T47D (cell line): ENCODE data around the gene TAF1C.
A peak's percentile ranks its signal among the peaks of the same experiment; 100 is the strongest.

Source experiments
- DNase-seq, 2 experiments: peaks; one replicate each; pipeline versions ENCODE4 v3.0.0 to v3.0.0-alpha.2; 2011 to 2012; ENCODE audit warnings: low read depth in 1 of 2, low spot score in 1 of 2
- JUND ChIP-seq: IDR thresholded peaks from 2 replicates; pipeline ENCODE4 v1.6.1; 2012; ENCODE audit warnings: low read depth
- in situ Hi-C: cut with HindIII; loops from 2 replicates; pipeline ENCODE4 v1.10.0; 2016; ENCODE audit warnings: low sequenced_read_pairs, low pct_unique_long_range_greater_than_20kb

TAF1C gene

DNA sequence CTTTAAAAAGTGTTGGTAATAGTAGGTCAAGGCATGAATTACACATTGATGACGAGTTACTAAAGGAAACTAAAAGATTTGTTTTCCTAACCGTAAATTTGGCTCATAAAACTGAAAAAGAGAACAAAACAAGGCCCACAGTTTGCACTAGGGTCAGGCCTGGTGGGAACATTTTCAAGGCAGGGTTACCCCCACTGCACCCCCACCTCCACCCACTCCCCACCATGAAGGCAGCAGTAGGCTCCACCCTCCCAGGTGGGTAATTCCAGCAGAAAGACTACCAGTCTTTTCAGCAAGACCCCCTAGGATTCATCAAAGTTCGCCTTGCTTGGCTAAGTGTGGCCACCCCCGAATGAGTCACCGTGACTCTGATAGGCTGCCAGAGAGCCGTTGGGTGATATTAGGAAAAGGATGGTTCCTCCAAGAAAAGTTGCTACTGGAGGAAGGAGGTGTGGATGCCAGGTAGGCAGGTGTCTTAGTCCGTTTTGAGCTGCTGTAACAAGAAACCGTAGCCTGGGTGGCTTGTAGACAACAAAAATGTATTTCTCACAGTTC is 33.1 kb downstream of the TAF1C start:
- DNase-seq: no peak
- no peak for TF ChIP-seq JUND
- in situ Hi-C loops: no loop called here

DNA sequence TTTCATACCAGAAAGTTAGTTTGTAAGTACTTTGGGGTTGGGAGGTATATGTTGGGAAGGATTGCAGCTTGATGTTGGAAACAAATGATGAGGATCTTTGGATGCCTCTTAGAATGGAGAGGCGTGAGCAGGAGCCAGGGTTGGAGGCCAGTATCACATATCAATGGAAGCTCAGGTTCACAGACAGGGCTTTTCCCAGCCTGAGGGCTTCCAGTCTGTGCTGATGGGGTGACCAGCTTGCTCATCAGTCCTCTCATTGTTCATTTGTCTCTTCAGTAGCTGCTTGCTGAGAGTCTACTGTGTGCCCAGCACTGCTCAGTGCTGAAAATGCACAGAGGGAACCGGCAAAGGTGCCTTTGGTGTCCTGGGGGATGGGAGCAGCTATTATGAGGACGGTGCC is 35.9 kb downstream of the TAF1C start:
- in situ Hi-C loops: no loop called here
- no peak for TF ChIP-seq JUND
- DNase-seq: no peak

DNA sequence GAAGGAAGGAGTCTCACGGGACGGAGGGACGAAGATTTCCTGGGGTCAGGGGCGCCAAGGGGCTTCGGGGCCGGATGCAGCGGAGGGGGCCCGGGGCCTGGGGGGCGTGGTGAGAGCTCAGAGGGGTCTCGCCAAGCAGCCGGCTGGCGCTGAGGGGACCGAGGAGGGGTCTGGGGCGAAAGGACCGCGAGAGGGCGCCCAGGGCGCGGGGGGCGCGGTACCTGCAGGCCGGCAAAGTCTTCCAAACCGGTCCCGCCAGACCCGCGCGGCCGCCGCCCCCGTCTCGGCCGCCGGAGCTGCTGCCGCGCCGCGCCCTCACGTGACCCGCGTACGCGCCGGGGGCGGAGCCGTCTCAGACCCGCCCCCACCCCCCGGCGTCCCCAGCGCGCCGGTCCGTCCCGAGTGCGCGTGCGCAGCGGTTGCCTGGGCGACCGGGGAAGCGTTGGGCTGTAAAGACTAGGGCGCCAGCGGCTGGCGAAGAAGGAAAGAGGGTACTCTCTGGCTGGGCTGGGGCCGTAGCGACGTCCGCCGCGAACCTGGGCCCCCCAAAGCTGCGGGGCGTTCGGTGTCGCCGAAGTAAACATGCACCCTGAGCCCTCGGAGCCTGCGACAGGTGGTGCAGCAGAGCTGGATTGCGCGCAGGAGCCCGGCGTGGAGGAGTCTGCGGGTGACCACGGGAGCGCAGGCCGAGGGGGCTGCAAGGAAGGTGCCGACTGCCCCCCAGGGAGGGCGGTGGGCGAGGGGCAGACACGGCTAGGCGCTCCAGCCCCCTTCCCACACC is 41.8 kb downstream of the TAF1C start, which contains the start of the genes DNAAF1 and HSDL1:
Gene DNAAF1, plus strand, starts transcription at position 450 of the 781 bp plus-strand sequence. Its CDS starts 133 bp downstream, at position 583.
Gene HSDL1, minus strand, starts transcription at position 319 of the 781 bp plus-strand sequence. CDS start 13,856 bp downstream, outside the sequence.
- TF ChIP-seq JUND: no peak
- in situ Hi-C loops: no loop called here
- peak; percentile 90 to 95 for DNase-seq

DNA sequence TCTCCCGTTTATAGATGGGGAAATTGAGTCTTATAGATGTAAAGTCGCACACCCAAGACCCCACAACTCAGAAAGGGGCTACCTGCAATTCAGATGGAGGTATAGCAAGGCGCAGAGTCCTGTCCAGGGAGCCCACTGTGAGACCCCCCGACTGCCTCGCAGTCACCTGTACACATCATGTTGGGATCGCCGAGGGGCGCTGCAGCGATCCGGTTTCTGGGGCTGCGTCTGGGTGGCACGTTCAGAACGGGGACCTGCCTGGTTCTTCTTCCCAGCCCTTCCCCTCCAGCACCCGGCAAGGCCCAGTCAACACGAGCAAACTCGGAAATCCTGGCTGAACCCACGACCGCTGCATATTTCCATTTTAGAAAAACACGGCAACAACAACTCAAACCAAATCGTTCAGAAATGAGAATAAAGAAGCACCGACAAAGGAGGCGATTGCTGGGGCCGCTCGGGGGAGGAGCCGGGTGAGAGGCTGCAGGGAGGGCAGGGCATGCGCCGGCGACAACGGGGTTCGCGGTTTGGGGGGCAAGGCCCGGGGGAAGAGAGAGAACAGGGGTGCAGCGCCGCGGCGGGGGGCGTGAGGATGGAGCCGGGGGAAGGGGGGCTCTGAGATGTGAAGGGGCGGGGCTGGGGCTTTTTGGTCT is 42.5 kb downstream of the TAF1C start:
- in situ Hi-C loops: no loop called here
- no peak for TF ChIP-seq JUND
- DNase-seq: peak; percentile 21 to 42

DNA sequence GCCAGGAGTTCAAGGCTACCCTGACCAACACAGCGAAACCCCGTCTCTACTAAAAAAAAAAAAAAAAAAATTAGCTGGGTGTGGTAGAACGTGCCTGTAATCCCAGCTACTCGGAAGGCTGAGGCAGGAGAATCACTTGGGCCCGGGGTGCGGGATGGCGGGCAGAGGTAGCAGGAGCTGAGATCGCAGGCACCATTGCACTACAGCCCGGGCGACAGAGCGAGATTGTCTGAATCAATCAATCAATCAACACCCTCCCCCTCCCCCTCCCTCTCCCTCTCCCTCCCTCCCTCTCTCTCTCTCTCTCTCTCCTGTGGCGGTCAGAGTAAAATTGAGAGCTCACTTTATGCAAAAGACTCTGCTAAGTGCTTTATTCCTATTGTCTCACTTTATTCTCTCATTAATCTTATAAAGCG is 43.1 kb downstream of the TAF1C start:
- in situ Hi-C loops: no loop called here
- DNase-seq: peak in 1 of 2 experiments; percentile 55
- TF ChIP-seq JUND: no peak

DNA sequence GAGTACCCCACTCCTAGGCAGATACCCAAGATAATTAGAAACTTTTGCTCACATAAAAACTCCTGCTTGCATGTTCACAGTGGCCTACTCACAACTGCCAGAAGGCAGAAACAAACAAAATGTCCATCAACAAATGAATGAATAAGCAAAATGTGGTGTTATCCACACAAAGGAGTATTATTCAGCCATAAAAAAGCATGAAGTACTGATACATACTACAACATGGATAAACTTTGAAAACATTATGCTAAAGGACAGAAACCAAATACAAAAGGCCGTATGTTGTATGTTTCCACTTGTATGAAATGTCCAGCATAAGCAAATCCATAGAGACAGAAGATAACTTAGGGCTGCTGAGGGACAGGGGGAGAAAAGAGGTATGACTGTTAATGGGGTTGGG is 43.8 kb downstream of the TAF1C start:
- in situ Hi-C loops: no loop called here
- DNase-seq: no peak
- no peak for TF ChIP-seq JUND

DNA sequence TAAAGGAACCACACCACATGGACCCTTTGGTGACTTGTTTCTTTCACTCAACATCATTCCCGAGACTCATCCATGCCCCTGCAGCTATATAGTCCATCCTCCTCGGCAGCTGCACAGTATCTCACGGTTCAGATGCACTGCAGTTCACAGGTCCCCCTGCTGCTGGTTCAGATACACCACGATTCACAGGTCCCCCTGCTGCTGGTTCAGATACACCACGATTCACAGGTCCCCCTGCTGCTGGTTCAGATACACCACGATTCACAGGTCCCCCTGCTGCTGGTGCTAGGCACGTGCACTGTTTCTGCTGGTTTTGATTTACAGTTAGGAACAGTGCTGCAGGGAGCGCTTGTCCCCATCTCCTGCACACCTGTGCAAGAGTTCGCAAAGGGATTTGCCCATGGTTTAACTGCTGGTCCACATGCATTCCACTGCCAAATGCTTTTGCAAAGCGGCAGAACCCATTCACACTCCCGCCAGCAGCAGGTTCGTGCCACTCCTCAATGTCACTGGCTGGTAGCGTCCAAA is 45.6 kb downstream of the TAF1C start:
- DNase-seq: peak in 1 of 2 experiments; percentile 43
- TF ChIP-seq JUND: no peak
- in situ Hi-C loops: no loop called here

DNA sequence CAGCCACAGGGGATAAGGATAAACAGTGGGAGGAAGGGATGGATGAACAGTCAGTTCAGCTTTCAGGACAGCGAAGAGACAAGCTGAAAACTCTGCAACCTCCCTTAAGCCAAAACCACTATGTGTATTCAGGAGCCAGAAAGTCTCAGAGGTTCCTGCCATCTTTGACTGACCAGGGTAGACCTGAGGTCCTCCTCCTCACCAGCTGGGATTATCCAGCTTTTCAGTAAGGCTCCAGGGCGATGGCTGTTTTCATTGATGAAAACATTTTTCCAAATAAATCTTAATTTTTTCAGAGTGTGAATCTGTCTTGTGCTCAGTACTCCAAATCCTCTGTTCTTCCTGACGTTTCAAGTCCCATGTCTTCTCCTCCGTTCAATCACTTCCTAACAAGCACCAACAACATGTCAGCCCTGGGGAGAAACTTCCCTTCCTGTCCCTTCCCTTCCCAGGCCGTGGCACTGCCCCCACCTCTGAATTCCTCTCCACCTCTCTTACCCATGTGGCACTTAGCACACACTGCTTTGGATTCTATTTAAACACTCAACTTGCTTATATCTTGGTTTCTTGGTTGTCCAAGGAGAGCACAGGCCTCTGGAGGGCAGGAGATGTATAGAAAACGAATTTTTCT is 47.1 kb downstream of the TAF1C start:
- no peak for DNase-seq
- in situ Hi-C loops: no loop called here
- no peak for TF ChIP-seq JUND

DNA sequence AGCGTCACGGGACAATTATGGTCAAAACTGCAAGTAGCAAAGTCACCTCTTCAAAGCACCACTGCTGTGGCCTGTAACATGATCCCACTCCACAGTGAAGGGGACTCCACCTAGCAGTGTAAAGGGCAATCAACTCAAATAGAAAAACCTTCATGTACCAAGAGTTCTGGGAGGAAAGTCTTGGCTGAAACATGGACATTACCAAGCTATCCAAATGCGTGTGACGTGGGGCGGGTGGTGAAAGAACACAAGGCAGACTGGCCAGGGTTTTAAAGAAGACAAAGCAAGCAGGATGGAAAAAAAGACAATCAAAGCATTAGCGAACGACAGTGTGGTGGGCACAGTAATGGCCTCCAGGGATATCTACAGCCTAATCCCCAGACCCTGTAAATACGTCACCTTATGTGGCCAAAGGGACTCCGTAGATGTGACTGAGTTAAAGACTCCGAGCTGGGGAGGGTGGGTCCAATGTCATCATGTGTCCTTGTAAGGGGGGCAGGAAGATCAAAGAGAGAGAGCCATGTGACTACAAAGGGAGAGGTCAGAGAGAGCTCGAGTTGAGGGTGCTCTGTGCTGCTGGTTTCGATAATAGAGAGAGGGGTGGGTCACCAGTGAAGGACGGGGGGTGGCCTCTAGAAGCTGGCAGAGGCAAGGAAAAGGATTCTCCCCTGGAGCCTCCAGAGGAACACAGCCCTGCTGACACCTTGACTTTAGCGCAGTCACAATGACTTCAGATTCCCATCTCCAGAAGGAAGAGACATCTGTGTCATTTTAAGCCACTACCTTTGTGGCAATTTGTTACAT is 47.8 kb downstream of the TAF1C start:
- DNase-seq: peak in 1 of 2 experiments; percentile 46
- in situ Hi-C loops: no loop called here
- TF ChIP-seq JUND: no peak

DNA sequence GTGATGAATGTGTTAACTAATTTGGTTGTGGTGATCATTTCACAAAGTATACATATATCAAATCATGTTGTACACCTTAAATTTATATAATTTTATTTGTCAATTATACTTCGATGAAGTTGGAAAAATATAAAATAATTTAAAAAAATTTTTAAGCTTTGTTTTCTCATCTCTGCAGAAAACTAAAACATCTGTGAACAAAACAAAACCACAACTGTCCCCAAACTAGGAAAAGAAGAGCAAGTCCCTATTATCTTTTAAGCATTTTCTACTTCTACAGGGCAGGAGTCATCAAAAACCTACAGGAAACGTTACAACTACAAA is 48.4 kb downstream of the TAF1C start:
- in situ Hi-C loops: no loop called here

DNA sequence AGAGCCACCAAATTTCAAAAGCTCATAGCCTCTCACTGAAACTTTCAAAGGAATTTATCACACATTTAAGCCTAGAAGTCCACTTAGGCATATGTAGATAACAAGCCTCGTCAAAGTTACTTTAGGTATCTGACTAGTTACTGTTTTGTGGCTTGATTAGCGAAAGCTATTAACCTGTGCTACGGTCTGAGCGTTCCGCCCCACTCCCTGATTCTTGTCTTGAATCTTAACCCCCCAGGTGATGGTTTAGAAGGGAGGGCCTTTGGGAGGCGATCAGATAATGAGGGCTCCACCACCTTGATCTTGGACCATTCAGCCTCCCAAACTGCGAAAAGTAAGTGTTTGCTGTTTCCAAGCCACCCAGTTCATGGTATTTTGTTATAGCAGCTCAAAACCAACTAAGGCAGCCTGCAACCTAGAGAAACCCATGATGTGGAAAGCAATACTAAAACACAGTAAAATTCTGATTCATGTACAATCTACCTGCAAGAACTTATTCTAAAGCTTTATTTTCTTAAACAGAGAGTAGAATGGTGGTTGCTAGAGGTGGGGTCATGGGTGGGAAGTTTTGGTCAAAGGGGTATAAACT is 49.0 kb downstream of the TAF1C start:
- TF ChIP-seq JUND: no peak
- no peak for DNase-seq
- in situ Hi-C loops: no loop called here

More for the DNA sequence above, 48.4 kb downstream of the TAF1C start:
- no peak for DNase-seq
- no peak for TF ChIP-seq JUND
